ENCODE results near the gene DNER.

GRCh38 chr2:229422063-229422462 lies 292.3 kb downstream of the DNER start:
- TF ChIP-seq CTCF (IDR thresholded peaks at IDR 0.05; ENCODE audit: low read depth, low read length, missing input control) (no peak), GABPA (IDR thresholded peaks at IDR 0.05 in 1 of 2, conservative IDR thresholded peaks at IDR 0.05 in 1 of 2) (no peak), HNF4G (IDR thresholded peaks at IDR 0.05) (no peak), TAF1 (conservative IDR thresholded peaks at IDR 0.05) (no peak), FOXA2 (IDR thresholded peaks at IDR 0.05) (no peak), EGR1 (IDR thresholded peaks at IDR 0.05; ENCODE audit: low read depth in 2 of 2) (no peak), RXRA (IDR thresholded peaks at IDR 0.05) (no peak)
- TF ChIP-seq, protein P1, sequence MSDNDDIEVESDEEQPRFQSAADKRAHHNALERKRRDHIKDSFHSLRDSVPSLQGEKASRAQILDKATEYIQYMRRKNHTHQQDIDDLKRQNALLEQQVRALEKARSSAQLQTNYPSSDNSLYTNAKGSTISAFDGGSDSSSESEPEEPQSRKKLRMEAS (IDR thresholded peaks at IDR 0.05) = no peak
- TF ChIP-seq, protein P2, sequence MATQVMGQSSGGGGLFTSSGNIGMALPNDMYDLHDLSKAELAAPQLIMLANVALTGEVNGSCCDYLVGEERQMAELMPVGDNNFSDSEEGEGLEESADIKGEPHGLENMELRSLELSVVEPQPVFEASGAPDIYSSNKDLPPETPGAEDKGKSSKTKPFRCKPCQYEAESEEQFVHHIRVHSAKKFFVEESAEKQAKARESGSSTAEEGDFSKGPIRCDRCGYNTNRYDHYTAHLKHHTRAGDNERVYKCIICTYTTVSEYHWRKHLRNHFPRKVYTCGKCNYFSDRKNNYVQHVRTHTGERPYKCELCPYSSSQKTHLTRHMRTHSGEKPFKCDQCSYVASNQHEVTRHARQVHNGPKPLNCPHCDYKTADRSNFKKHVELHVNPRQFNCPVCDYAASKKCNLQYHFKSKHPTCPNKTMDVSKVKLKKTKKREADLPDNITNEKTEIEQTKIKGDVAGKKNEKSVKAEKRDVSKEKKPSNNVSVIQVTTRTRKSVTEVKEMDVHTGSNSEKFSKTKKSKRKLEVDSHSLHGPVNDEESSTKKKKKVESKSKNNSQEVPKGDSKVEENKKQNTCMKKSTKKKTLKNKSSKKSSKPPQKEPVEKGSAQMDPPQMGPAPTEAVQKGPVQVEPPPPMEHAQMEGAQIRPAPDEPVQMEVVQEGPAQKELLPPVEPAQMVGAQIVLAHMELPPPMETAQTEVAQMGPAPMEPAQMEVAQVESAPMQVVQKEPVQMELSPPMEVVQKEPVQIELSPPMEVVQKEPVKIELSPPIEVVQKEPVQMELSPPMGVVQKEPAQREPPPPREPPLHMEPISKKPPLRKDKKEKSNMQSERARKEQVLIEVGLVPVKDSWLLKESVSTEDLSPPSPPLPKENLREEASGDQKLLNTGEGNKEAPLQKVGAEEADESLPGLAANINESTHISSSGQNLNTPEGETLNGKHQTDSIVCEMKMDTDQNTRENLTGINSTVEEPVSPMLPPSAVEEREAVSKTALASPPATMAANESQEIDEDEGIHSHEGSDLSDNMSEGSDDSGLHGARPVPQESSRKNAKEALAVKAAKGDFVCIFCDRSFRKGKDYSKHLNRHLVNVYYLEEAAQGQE (IDR thresholded peaks at IDR 0.05) = no peak
- TF ChIP-seq, protein P3, sequence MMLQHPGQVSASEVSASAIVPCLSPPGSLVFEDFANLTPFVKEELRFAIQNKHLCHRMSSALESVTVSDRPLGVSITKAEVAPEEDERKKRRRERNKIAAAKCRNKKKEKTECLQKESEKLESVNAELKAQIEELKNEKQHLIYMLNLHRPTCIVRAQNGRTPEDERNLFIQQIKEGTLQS (IDR thresholded peaks at IDR 0.05) = no peak
